ENCODE measurements around the gene XRCC6. TPM values are rescaled to one million over a fixed set of nuclear protein-coding genes. Genes with fewer than 3 reads are reported as not detected.

XRCC6 gene
- total RNA-seq (2011; cell fraction: chromatin; rRNA removed; ENCODE audit: low replicate concordance) = 36.9 and 42.4 TPM in 2 replicates
- total RNA-seq (2011; cell fraction: nucleolus; rRNA removed) = 36.5 and 41.2 TPM in 2 replicates
- total RNA-seq (2011; cell fraction: nucleoplasm; rRNA removed) = 42.1 and 47.8 TPM in 2 replicates
- total RNA-seq (2014; rRNA removed) (318 and 324 TPM in 2 replicates), total RNA-seq (2014; rRNA removed; fragmentation: Illumina TruSeq; extraction: Trizol) (343 and 371 TPM in 2 replicates), total RNA-seq (2015; rRNA removed; fragmentation: Illumina TruSeq; extraction: Trizol) (335 and 337 TPM in 2 replicates), total RNA-seq (2021) (294 and 302 TPM in 2 replicates), polyA plus RNA-seq (2011; rRNA removed) (151 and 241 TPM in 2 replicates), polyA plus RNA-seq (2014; fragmentation: Illumina TruSeq; extraction: Trizol) (359 and 381 TPM in 2 replicates), polyA plus RNA-seq (2014; fragmentation: Nextera tagmentation; extraction: Ambion mirVana) (100 to 1,000 TPM; 151 to 440 TPM), polyA plus RNA-seq (2014; rRNA removed) (295 and 313 TPM in 2 replicates), polyA minus RNA-seq (2011; rRNA and poly(A)+ RNA removed) (165 and 175 TPM in 2 replicates), Bru-seq, nascent RNA (percentile 80 among the genes with signal in this experiment), BruChase-seq, experiment 1, labeled RNA remaining after a 2-hour chase (percentile 84 among the genes with signal in this experiment), BruChase-seq, experiment 2, labeled RNA remaining after a 6-hour chase (percentile 86 among the genes with signal in this experiment)
- 101 and 133 TPM in 2 replicates for polyA plus RNA-seq (2011; cell fraction: cytosol; rRNA removed)
- 58.3 and 58.5 TPM in 2 replicates for polyA plus RNA-seq (2011; cell fraction: nucleus; rRNA removed)
- 238 and 407 TPM in 2 replicates for polyA plus RNA-seq (2012)
- polyA minus RNA-seq (2011; cell fraction: cytosol; rRNA and poly(A)+ RNA removed) = 90.9 and 97.9 TPM in 2 replicates
- polyA minus RNA-seq (2011; cell fraction: nucleus; rRNA and poly(A)+ RNA removed) = 10.4 and 24.2 TPM in 2 replicates
- long read RNA-seq, experiment 1, transcript XRCC6-205 (13 exons, 2,200 nt) = minor isoform, 15 of 1,856 reads
- long read RNA-seq, experiment 1, transcript XRCC6-201 (12 exons, 2,709 nt) = minor isoform, 126 of 1,856 reads
- long read RNA-seq, experiment 1, transcript XRCC6-202 (13 exons, 2,296 nt) = major isoform, 1,479 of 1,856 reads
- long read RNA-seq, experiment 1, transcript XRCC6-206 (12 exons, 2,148 nt) = minor isoform, 11 of 1,856 reads
- long read RNA-seq, experiment 1, partial matches to known transcripts = 132 of 1,856 reads
- long read RNA-seq, experiment 1, other reads (novel, unspliced or antisense) = 92 of 1,856 reads
- long read RNA-seq, experiment 2, transcript XRCC6-202 (13 exons, 2,296 nt) = major isoform, 160 of 556 reads
- long read RNA-seq, experiment 2, transcript XRCC6-201 (12 exons, 2,709 nt) = minor isoform, 124 of 556 reads
- long read RNA-seq, experiment 2, partial matches to known transcripts = 174 of 556 reads
- long read RNA-seq, experiment 2, other reads (novel, unspliced or antisense) = 90 of 556 reads
- long read RNA-seq, experiment 3, transcript XRCC6-202 (13 exons, 2,296 nt) = major isoform, 835 of 1,022 reads
- long read RNA-seq, experiment 3, transcript XRCC6-201 (12 exons, 2,709 nt) = minor isoform, 76 of 1,022 reads
- long read RNA-seq, experiment 3, partial matches to known transcripts = 44 of 1,022 reads
- long read RNA-seq, experiment 3, other reads (novel, unspliced or antisense) = 60 of 1,022 reads

GRCh38 chr22:41621099-41621910 lies at the start of gene XRCC6:
Gene XRCC6 (plus strand): TSS chr22:41621295. CDS start chr22:41622005, 710 bp downstream.
- H3K4me2 ChIP-seq (ENCODE audit: insufficient read depth, low read length) = peak within 1 kb of the TSS; percentile 99
- intact Hi-C loops (cut with micrococcal nuclease) (no loop called here), in situ Hi-C loops (cut with MboI) (no loop called here)
- H3K27me3 ChIP-seq (ENCODE audit: control insufficient read depth in 2 of 2, insufficient read depth in 2 of 2, low read length in 2 of 2) = no peaks in the 10 kb centered on the region
- BruUV-seq (replicated peaks) = no TSS peak
- peaks cover 76% of the 10 kb centered on the region for H3K79me2 ChIP-seq (ENCODE audit: control insufficient read depth, insufficient read depth, low read length)
- CTCF ChIA-PET (ENCODE audit: low intra/inter-chr PET ratio) = interaction anchor here (1.4 kb wide), 1 partner anchor 67 kb away, joined by 4 read pairs; no protein-coding TSS in a partner anchor
- DNase-seq (ENCODE audit: extremely low read depth in 1 of 4, low spot score in 3 of 4) = peak; percentile 95 to 98 (median 96)
- peaks cover 34% of the 10 kb centered on the region for H3K36me3 ChIP-seq (ENCODE audit: control insufficient read depth, insufficient read depth, low read length)
- FAIRE-seq = peak; percentile 95
- H3K9ac ChIP-seq (ENCODE audit: insufficient read depth in 1 of 2, low read depth in 2 of 2, low read length in 2 of 2) = peak within 1 kb of the TSS; percentile 97 to 99
- peak within 1 kb of the TSS; percentile 100 for H3K27ac ChIP-seq (ENCODE audit: extremely low read depth, low read depth, low read length)
- POLR2A ChIA-PET = interaction anchor here (0.6 to 1.8 kb wide), 7 partner anchors 13 to 1216 kb away, joined by 3 to 4 read pairs (median 3); partner anchors contain the start of gene ACO2
- no peaks in the 10 kb centered on the region; the same call in 1 of the 2 replicates for H4K20me1 ChIP-seq (replicated peaks; ENCODE audit: control insufficient read depth, insufficient read depth, low read length)
- ATAC-seq = peak; percentile 90
- H3K9me1 ChIP-seq (ENCODE audit: control insufficient read depth, insufficient read depth, low read length) = no peaks in the 10 kb centered on the region
- no peaks in the 10 kb centered on the region for H3K9me3 ChIP-seq (replicated peaks; ENCODE audit: control insufficient read depth, insufficient read depth, low read depth, low read length)
- peak within 1 kb of the TSS; percentile 92 for H3K4me3 ChIP-seq
- peaks cover 13 to 17% of the 10 kb centered on the region in 2 experiments; a peak in 4 of 5 replicates for H3K4me1 ChIP-seq (replicated peaks in 1 of 2; ENCODE audit: control insufficient read depth in 2 of 2, insufficient read depth in 2 of 2, low read length in 2 of 2)
- H2AFZ ChIP-seq (ENCODE audit: low read depth, low read length) = peak within 1 kb of the TSS; percentile 98
- 1% methylated on average over 56 of the region's 70 CpGs for whole genome bisulfite sequencing (ENCODE audit: insufficient coverage, low coverage, missing lambda C conversion rate)
- TF ChIP-seq CREB1 (IDR thresholded peaks at IDR 0.05) = peak; percentile 94
- TF ChIP-seq CREB1 (CRISPR knock-in tag; IDR thresholded peaks at IDR 0.05) = peak; percentile 94
- TF ChIP-seq, protein P1, sequence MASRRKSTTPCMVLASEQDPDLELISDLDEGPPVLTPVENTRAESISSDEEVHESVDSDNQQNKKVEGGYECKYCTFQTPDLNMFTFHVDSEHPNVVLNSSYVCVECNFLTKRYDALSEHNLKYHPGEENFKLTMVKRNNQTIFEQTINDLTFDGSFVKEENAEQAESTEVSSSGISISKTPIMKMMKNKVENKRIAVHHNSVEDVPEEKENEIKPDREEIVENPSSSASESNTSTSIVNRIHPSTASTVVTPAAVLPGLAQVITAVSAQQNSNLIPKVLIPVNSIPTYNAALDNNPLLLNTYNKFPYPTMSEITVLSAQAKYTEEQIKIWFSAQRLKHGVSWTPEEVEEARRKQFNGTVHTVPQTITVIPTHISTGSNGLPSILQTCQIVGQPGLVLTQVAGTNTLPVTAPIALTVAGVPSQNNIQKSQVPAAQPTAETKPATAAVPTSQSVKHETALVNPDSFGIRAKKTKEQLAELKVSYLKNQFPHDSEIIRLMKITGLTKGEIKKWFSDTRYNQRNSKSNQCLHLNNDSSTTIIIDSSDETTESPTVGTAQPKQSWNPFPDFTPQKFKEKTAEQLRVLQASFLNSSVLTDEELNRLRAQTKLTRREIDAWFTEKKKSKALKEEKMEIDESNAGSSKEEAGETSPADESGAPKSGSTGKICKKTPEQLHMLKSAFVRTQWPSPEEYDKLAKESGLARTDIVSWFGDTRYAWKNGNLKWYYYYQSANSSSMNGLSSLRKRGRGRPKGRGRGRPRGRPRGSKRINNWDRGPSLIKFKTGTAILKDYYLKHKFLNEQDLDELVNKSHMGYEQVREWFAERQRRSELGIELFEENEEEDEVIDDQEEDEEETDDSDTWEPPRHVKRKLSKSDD (conservative IDR thresholded peaks at IDR 0.05; ENCODE audit: low read length) = no peak
- peak; percentile 37; the same call in 1 of the 2 replicates for TF ChIP-seq GTF2E2 (tag; IDR thresholded peaks at IDR 0.05)
- TF ChIP-seq, protein P2, sequence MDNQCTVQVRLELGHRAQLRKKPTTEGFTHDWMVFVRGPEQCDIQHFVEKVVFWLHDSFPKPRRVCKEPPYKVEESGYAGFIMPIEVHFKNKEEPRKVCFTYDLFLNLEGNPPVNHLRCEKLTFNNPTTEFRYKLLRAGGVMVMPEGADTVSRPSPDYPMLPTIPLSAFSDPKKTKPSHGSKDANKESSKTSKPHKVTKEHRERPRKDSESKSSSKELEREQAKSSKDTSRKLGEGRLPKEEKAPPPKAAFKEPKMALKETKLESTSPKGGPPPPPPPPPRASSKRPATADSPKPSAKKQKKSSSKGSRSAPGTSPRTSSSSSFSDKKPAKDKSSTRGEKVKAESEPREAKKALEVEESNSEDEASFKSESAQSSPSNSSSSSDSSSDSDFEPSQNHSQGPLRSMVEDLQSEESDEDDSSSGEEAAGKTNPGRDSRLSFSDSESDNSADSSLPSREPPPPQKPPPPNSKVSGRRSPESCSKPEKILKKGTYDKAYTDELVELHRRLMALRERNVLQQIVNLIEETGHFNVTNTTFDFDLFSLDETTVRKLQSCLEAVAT (IDR thresholded peaks at IDR 0.05) = peak; percentile 12 to 45; a peak in 1 of 4 replicates
- peak in 1 of 2 experiments; percentile 67; a peak in 1 of 4 replicates for TF ChIP-seq FOXA3 (CRISPR knock-in tag; conservative IDR thresholded peaks at IDR 0.05 in 1 of 2, IDR thresholded peaks at IDR 0.05 in 1 of 2)
- TF ChIP-seq TAF9B (IDR thresholded peaks at IDR 0.05; ENCODE audit: partially characterized antibody) = peak; percentile 21
- no peak for TF ChIP-seq BRCA1 (IDR thresholded peaks at IDR 0.05)
- 0 out of 2 replicates have a peak, but pooled peaks have one; percentile 60 for TF ChIP-seq BRCA1 (CRISPR knock-in tag; IDR thresholded peaks at IDR 0.05)
- peak; percentile 60; the same call in 1 of the 2 replicates for TF ChIP-seq SIN3B (IDR thresholded peaks at IDR 0.05; ENCODE audit: low read depth)

All from K562 (cell line).